Measurements from ENCODE around the gene SMAP1.

DNA sequence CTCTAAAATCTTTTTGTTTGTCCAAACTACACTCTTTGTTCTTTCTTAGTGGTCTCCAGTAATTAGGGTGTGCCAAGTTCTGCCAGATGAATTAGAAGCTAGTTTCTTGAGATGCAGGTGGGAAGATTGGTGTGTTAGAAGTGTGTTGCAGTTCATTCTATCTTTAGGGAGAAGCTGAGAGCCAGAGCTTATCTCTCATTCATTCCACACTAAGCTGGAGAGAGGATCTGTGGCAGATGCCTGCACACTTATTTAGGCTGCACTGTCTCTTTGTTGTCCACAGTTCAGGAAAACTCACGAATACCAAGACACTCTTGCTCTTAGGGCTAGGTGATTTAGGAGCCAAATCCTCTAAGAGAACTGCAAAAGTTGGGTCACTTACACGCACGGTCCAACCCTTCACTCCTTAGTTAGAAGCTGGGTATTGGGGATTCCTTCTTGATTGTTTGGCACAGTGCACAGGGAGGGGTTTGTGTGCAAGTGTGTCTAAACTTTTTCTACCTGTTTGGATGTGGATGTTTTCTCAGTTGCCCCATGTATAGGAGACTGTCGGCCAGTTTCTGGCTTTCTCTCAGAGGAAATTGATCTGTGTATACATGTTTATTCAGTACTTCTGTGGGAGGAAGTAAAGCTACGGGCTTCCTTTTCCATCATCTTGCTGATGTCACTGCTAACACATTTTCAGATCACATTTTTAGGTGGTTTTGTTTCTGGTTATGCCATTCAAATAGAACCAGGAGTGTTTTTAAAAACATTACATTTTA is 49.5 kb downstream of the SMAP1 start:
- TF ChIP-seq, protein P1, sequence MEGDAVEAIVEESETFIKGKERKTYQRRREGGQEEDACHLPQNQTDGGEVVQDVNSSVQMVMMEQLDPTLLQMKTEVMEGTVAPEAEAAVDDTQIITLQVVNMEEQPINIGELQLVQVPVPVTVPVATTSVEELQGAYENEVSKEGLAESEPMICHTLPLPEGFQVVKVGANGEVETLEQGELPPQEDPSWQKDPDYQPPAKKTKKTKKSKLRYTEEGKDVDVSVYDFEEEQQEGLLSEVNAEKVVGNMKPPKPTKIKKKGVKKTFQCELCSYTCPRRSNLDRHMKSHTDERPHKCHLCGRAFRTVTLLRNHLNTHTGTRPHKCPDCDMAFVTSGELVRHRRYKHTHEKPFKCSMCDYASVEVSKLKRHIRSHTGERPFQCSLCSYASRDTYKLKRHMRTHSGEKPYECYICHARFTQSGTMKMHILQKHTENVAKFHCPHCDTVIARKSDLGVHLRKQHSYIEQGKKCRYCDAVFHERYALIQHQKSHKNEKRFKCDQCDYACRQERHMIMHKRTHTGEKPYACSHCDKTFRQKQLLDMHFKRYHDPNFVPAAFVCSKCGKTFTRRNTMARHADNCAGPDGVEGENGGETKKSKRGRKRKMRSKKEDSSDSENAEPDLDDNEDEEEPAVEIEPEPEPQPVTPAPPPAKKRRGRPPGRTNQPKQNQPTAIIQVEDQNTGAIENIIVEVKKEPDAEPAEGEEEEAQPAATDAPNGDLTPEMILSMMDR (IDR thresholded peaks at IDR 0.05), result no peak
- TF ChIP-seq ZFX (IDR thresholded peaks at IDR 0.05; ENCODE audit: borderline replicate concordance), result no peak
